Smooth muscle cell (in vitro differentiated cells): ENCODE results near the gene UQCRC1. TPM values are rescaled to one million over a fixed set of nuclear protein-coding genes. Genes with fewer than 3 reads are reported as not detected.

ENCODE experiments used
- DNase-seq: peaks from one replicate; lab custom pipeline; 2025; ENCODE audit not compliant: unreplicated experiment; lab: John Stamatoyannopoulos, UW
- H2AFZ ChIP-seq: fragments of 200-600 bp; sonication (generic); 2 replicates; pipeline ENCODE4 v1.6.0; 2016; ENCODE audit warnings: antibody characterized with exemption, low read depth, mild to moderate bottlenecking
- H3F3A ChIP-seq: fragments of 200-600 bp; sonication (generic); 2 replicates; pipeline ENCODE4 v1.6.0; 2017; ENCODE audit warnings: antibody characterized with exemption, low read depth
- H3K27ac ChIP-seq: fragments of 200-600 bp; sonication (generic); 2 replicates; pipeline ENCODE4 v1.5.1; 2016; ENCODE audit warnings: low read depth, mild to moderate bottlenecking
- H3K27me3 ChIP-seq: fragments of 200-600 bp; sonication (generic); 2 replicates; pipeline ENCODE4 v1.6.1; 2016; ENCODE audit warnings: low read depth, mild to moderate bottlenecking
- H3K36me3 ChIP-seq: fragments of 200-600 bp; sonication (generic); 2 replicates; pipeline ENCODE4 v1.5.1; 2016; ENCODE audit warnings: low read depth
- H3K4me1 ChIP-seq: fragments of 200-600 bp; sonication (generic); 2 replicates; pipeline ENCODE4 v1.5.1; 2016; ENCODE audit warnings: low read depth
- H3K4me2 ChIP-seq: fragments of 200-600 bp; sonication (generic); 2 replicates; pipeline ENCODE4 v1.6.0; 2016; ENCODE audit warnings: mild to moderate bottlenecking
- H3K4me3 ChIP-seq: fragments of 200-600 bp; sonication (generic); 2 replicates; pipeline ENCODE4 v1.5.1; 2016; ENCODE audit warnings: mild to moderate bottlenecking
- H3K79me2 ChIP-seq: fragments of 200-600 bp; sonication (generic); 2 replicates; pipeline ENCODE4 v1.6.0; 2016; ENCODE audit warnings: low read depth, mild to moderate bottlenecking
- H3K9ac ChIP-seq: fragments of 200-600 bp; sonication (generic); 2 replicates; pipeline ENCODE4 v1.6.0; 2016; ENCODE audit warnings: low read depth
- H3K9me3 ChIP-seq: fragments of 200-600 bp; sonication (generic); replicated peaks from 2 replicates; pipeline ENCODE4 v1.5.1; 2016; ENCODE audit warnings: low read depth
- H4K20me1 ChIP-seq: fragments of 200-600 bp; sonication (generic); 2 replicates; pipeline ENCODE4 v1.6.0; 2016; ENCODE audit warnings: low read depth
- CTCF ChIP-seq: fragments of 200-600 bp; sonication (generic); IDR thresholded peaks from 2 replicates; pipeline ENCODE4 v1.5.1; 2017; ENCODE audit warnings: borderline replicate concordance, mild to moderate bottlenecking, antibody characterized with exemption; ENCODE audit not compliant: insufficient read depth, poor library complexity, severe bottlenecking
- WGBS: methylation state at CpG from one replicate; pipeline ENCODE4 v1.1.7; 2016; ENCODE audit warnings: low lambda C conversion rate; 5-methylcytosine and 5-hydroxymethylcytosine counted together
- polyA plus RNA-seq: library from polyadenylated mRNA; unstranded; fragments of >200 nt; fragmentation: Nextera tagmentation; extraction: Ambion mirVana; gene quantifications from 2 replicates; pipeline ENCODE4 v1.2.1, GENCODE V29; 2016
- total RNA-seq: library from RNA; depleted of rRNA; stranded (reverse); fragments of >200 nt; gene quantifications from 2 replicates; pipeline ENCODE4 v1.2.3, GENCODE V29; 2014

Gene UQCRC1
- total and polyA plus RNA-seq, 2 experiments from 2014 or later = 206 to 425 TPM

GRCh38 chr3:48650723-48651122 lies 41.3 kb upstream of the UQCRC1 start:
- Histone ChIP-seq H3K9ac (no peak overlapping the region), H3K27me3 (no peaks in the 10 kb centered on the region), H2AFZ (no peak overlapping the region), H3K27ac (no peak overlapping the region), H3K4me3 (no peak overlapping the region), H3F3A (no peaks in the 10 kb centered on the region), H3K36me3 (no peaks in the 10 kb centered on the region), H4K20me1 (no peaks in the 10 kb centered on the region), H3K4me1 (no peaks in the 10 kb centered on the region), H3K79me2 (no peaks in the 10 kb centered on the region), H3K4me2 (no peak overlapping the region), H3K9me3 (no peaks in the 10 kb centered on the region)
- no peak for TF ChIP-seq CTCF
- 96% methylated on average over 12 of the region's 12 CpGs for WGBS
- no peak for DNase-seq

- TF ChIP-seq CTCF = no peak
- Histone ChIP-seq H3K4me1 (no peaks in the 10 kb centered on the region), H3K27me3 (no peaks in the 10 kb centered on the region), H3K4me3 (no peak overlapping the region), H3K9ac (no peak overlapping the region), H3K4me2 (no peak overlapping the region), H2AFZ (no peak overlapping the region), H4K20me1 (no peaks in the 10 kb centered on the region), H3K79me2 (no peaks in the 10 kb centered on the region), H3K27ac (no peak overlapping the region), H3K36me3 (no peaks in the 10 kb centered on the region), H3F3A (no peaks in the 10 kb centered on the region), H3K9me3 (no peaks in the 10 kb centered on the region)
- no peak for DNase-seq
- 99% methylated on average over 15 of the region's 15 CpGs for WGBS
Observed at GRCh38 chr3:48648188-48648850, 38.9 kb upstream of the UQCRC1 start.

- H2AFZ ChIP-seq = no peak overlapping the region
- H3K27ac ChIP-seq = no peak overlapping the region
- H3K36me3 ChIP-seq = no peaks in the 10 kb centered on the region
- no peaks in the 10 kb centered on the region for H4K20me1 ChIP-seq
- DNase-seq = no peak
- H3K79me2 ChIP-seq = no peaks in the 10 kb centered on the region
- no peaks in the 10 kb centered on the region for H3K9me3 ChIP-seq
- H3K4me3 ChIP-seq = no peak overlapping the region
- no peaks in the 10 kb centered on the region for H3K27me3 ChIP-seq
- no peaks in the 10 kb centered on the region for H3F3A ChIP-seq
- H3K9ac ChIP-seq = no peak overlapping the region
- H3K4me2 ChIP-seq = no peak overlapping the region
- no peak for TF ChIP-seq CTCF
- no peaks in the 10 kb centered on the region for H3K4me1 ChIP-seq
- WGBS = 98% methylated on average over 8 of the region's 9 CpGs
Observed at GRCh38 chr3:48647714-48648113, 38.3 kb upstream of the UQCRC1 start.

GRCh38 chr3:48644898-48645760 lies 35.7 kb upstream of the UQCRC1 start:
- H3K9ac ChIP-seq = no peak overlapping the region
- no peaks in the 10 kb centered on the region for H3K27me3 ChIP-seq
- WGBS = 95% methylated on average over 22 of the region's 22 CpGs
- no peak overlapping the region for H3K4me3 ChIP-seq
- H3K4me2 ChIP-seq = no peak overlapping the region
- no peak overlapping the region for H2AFZ ChIP-seq
- no peak overlapping the region for H3K27ac ChIP-seq
- no peaks in the 10 kb centered on the region for H3K4me1 ChIP-seq
- no peaks in the 10 kb centered on the region for H3K9me3 ChIP-seq
- no peaks in the 10 kb centered on the region for H3F3A ChIP-seq
- no peak for DNase-seq
- no peaks in the 10 kb centered on the region for H3K36me3 ChIP-seq
- no peak for TF ChIP-seq CTCF
- H3K79me2 ChIP-seq = no peaks in the 10 kb centered on the region
- H4K20me1 ChIP-seq = no peaks in the 10 kb centered on the region
